B cell (primary cell): ENCODE data around the gene RALA. TPM values are rescaled to one million over a fixed set of nuclear protein-coding genes. Genes with fewer than 3 reads are reported as not detected.

ENCODE experiments used
- ATAC-seq: fragments of 200-7000 bp; cut with Tn5 transposase; one replicate; pipeline ENCODE4 v1.10.0; 2021; ENCODE audit warnings: low read depth, mild to moderate bottlenecking, moderate number of reproducible peaks, moderate library complexity
- CTCF ChIA-PET: fragments of 350-600 bp; sonication (Branson Sonifier 250); formaldehyde crosslinking; loops from one replicate; lab custom pipeline; 2021; ENCODE audit warnings: antibody characterized with exemption, inconsistent platforms; lab: Charles Lee
- POLR2A ChIA-PET: fragments of 350-600 bp; sonication (Branson Sonifier 250); formaldehyde crosslinking; loops from one replicate; lab custom pipeline; 2021; ENCODE audit warnings: antibody characterized with exemption; lab: Charles Lee
- DNase-seq: peaks from one replicate; pipeline ENCODE4 v3.0.0; 2013
- H2AFZ ChIP-seq: 2 replicates; pipeline ENCODE4 v1.6.1; 2012; ENCODE audit warnings: mild to moderate bottlenecking, low read depth, low read length; ENCODE audit not compliant: insufficient read depth, poor library complexity, severe bottlenecking
- H3K27ac ChIP-seq, 2 donors: 1 replicate in 1 of 2; 2 replicates in 1 of 2; pipeline ENCODE4 v1.5.1; 2012 to 2013; ENCODE audit warnings: low read length in 2 of 2, mild to moderate bottlenecking in 2 of 2, moderate library complexity in 1 of 2
- H3K27me3 ChIP-seq, 4 experiments: fragments of 200-600 bp in 1 of 4; sonication (generic) in 1 of 4; replicated peaks in 1 of 4; 1 replicate in 2 of 4; 2 replicates in 2 of 4; pipeline versions ENCODE4 v1.6.1 to v1.7.0; 2013 to 2016; ENCODE audit warnings: low read length in 3 of 4, mild to moderate bottlenecking in 2 of 4, mixed read lengths in 1 of 4, moderate library complexity in 1 of 4; ENCODE audit not compliant: insufficient read depth in 4 of 4, control insufficient read depth in 3 of 4; ENCODE audit errors: control extremely low read depth in 1 of 4
- H3K36me3 ChIP-seq, 2 experiments: replicated peaks in 1 of 2; 1 replicate in 1 of 2; 2 replicates in 1 of 2; pipeline versions ENCODE4 v1.6.1 to v1.7.1; 2013; ENCODE audit warnings: low read length in 1 of 2; ENCODE audit not compliant: insufficient read depth in 2 of 2, control insufficient read depth in 1 of 2; ENCODE audit errors: control extremely low read depth in 1 of 2, extremely low read depth in 1 of 2
- H3K4me1 ChIP-seq, 2 donors: fragments of 200-600 bp in 1 of 2; sonication (generic) in 1 of 2; 1 replicate in 1 of 2; 2 replicates in 1 of 2; pipeline versions ENCODE4 v1.5.1 to v1.6.1; 2013 to 2017; ENCODE audit warnings: low read length in 2 of 2; ENCODE audit not compliant: control insufficient read depth in 2 of 2, insufficient read depth in 2 of 2
- H3K4me2 ChIP-seq: replicated peaks from 2 replicates; pipeline ENCODE3; 2012; ENCODE audit warnings: mild to moderate bottlenecking, low read depth, low read length; ENCODE audit not compliant: poor library complexity, severe bottlenecking
- H3K4me3 ChIP-seq, 5 experiments: fragments of 200-600 bp in 1 of 5; sonication (generic) in 1 of 5; 1 replicate in 3 of 5; 2 replicates in 2 of 5; pipeline versions ENCODE4 v1.5.1 to v1.7.0; 2011 to 2016; ENCODE audit warnings: low read length in 4 of 5, mild to moderate bottlenecking in 4 of 5, low read depth in 2 of 5, control low read depth in 1 of 5, moderate library complexity in 1 of 5; ENCODE audit not compliant: insufficient read depth in 1 of 5; ENCODE audit errors: control extremely low read depth in 1 of 5, extremely low read depth in 1 of 5
- H3K79me2 ChIP-seq: fragments of 200-600 bp; sonication (generic); one replicate; pipeline ENCODE4 v1.6.0; 2016; ENCODE audit warnings: low read length; ENCODE audit not compliant: control insufficient read depth, insufficient read depth
- H3K9ac ChIP-seq: fragments of 200-600 bp; sonication (generic); 2 replicates; pipeline ENCODE4 v1.6.1; 2017; ENCODE audit warnings: mild to moderate bottlenecking, low read length, moderate library complexity
- H3K9me3 ChIP-seq, 3 donors: one replicate each; pipeline versions ENCODE4 v1.6.1 to v1.7.1; 2013; ENCODE audit warnings: low read length in 2 of 3; ENCODE audit not compliant: control insufficient read depth in 2 of 3, insufficient read depth in 1 of 3; ENCODE audit errors: control extremely low read depth in 1 of 3
- H4K20me1 ChIP-seq: 2 replicates; pipeline ENCODE4 v1.6.0; 2012; ENCODE audit warnings: mild to moderate bottlenecking, low read length; ENCODE audit not compliant: insufficient read depth, control insufficient read depth, poor library complexity, severe bottlenecking
- H3K27ac Mint-ChIP-seq: one replicate; pipeline ENCODE4 v1.8.0; 2021; ENCODE audit warnings: mixed read lengths
- H3K27me3 Mint-ChIP-seq: one replicate; pipeline ENCODE4 v1.8.0; 2021; ENCODE audit warnings: mixed read lengths
- H3K4me1 Mint-ChIP-seq: one replicate; pipeline ENCODE4 v1.8.0; 2021; ENCODE audit warnings: mixed read lengths
- H3K4me3 Mint-ChIP-seq: one replicate; pipeline ENCODE4 v1.8.0; 2021; ENCODE audit warnings: mixed read lengths
- H3K9me3 Mint-ChIP-seq: one replicate; pipeline ENCODE4 v1.8.0; 2022; ENCODE audit warnings: mixed read lengths; ENCODE audit not compliant: insufficient read depth
- CTCF ChIP-seq: fragments of 200-600 bp; IDR thresholded peaks from one replicate; pipeline ENCODE4 v1.8.0; 2022; ENCODE audit warnings: antibody characterized with exemption, mild to moderate bottlenecking
- EZH2 ChIP-seq: IDR thresholded peaks from 2 replicates; pipeline ENCODE4 v1.6.1; 2012; ENCODE audit warnings: borderline replicate concordance, low read depth, mild to moderate bottlenecking, moderate library complexity, low read length; ENCODE audit not compliant: insufficient read depth, poor library complexity, severe bottlenecking
- WGBS: methylation state at CpG from one replicate; pipeline ENCODE4 v1.1.5; 2013; ENCODE audit warnings: missing lambda C conversion rate; ENCODE audit not compliant: insufficient coverage; 5-methylcytosine and 5-hydroxymethylcytosine counted together
- intact Hi-C: fragments of 100-400 bp; cut with micrococcal nuclease; formaldehyde crosslinking; loops from one replicate; pipeline ENCODE4 v1.10.0; 2022
- polyA plus RNA-seq: library from polyadenylated mRNA; depleted of rRNA; stranded (reverse); fragments of >200 nt; gene quantifications from 2 replicates; pipeline ENCODE4 v1.2.3, GENCODE V29; 2012
- total RNA-seq, 2 donors: library from RNA; stranded (reverse); fragments of 120-200 nt in 1 of 2; gene quantifications; 1 replicate in 1 of 2; 2 replicates in 1 of 2; pipeline versions ENCODE4 v1.2.3 to v1.2.4, GENCODE V29; 2013 to 2022

The RALA gene
- total and polyA plus RNA-seq, 2 donors (not counting 1 experiment from before 2014, with no cell fraction given), result 9.3 to 29.8 TPM

- H3K4me3 ChIP-seq, result no peak overlapping the region
- H3K9me3 ChIP-seq, result peaks cover 0 to 2% (median under 1%) of the 10 kb centered on the region in 3 donors
- WGBS, result 100% methylated on average over 2 of the region's 3 CpGs
- H3K27me3 Mint-ChIP-seq, result no peaks in the 10 kb centered on the region
- no peaks in the 10 kb centered on the region for H3K36me3 ChIP-seq
- H3K4me3 Mint-ChIP-seq, result no peak overlapping the region
- no peak overlapping the region for H2AFZ ChIP-seq
- H3K4me1 Mint-ChIP-seq, result peaks cover 40% of the 10 kb centered on the region
- CTCF ChIA-PET, result no interaction called here
- no peak overlapping the region for H3K4me2 ChIP-seq
- POLR2A ChIA-PET, result no interaction called here
- H3K79me2 ChIP-seq, result peaks cover 30% of the 10 kb centered on the region
- H3K9ac ChIP-seq, result no peak overlapping the region
- no peak overlapping the region for H3K27ac ChIP-seq
- no peak overlapping the region for H3K27ac Mint-ChIP-seq
- TF ChIP-seq CTCF, result no peak
- no peak for TF ChIP-seq EZH2
- no peaks in the 10 kb centered on the region for H3K4me1 ChIP-seq
- no peaks in the 10 kb centered on the region for H3K27me3 ChIP-seq
- ATAC-seq (no peak), DNase-seq (no peak)
- intact Hi-C loops, result no loop called here
- no peaks in the 10 kb centered on the region for H3K9me3 Mint-ChIP-seq
- peaks cover 40% of the 10 kb centered on the region for H4K20me1 ChIP-seq
Observed at GRCh38 chr7:39681887-39682441, 58.6 kb downstream of the RALA start.

GRCh38 chr7:39683216-39683845 lies 60.0 kb downstream of the RALA start:
- Mint-ChIP-seq H3K27me3 (no peaks in the 10 kb centered on the region), H3K9me3 (no peaks in the 10 kb centered on the region), H3K4me3 (no peak overlapping the region), H3K27ac (no peak overlapping the region), H3K4me1 (peaks cover 37% of the 10 kb centered on the region)
- DNase-seq (no peak), ATAC-seq (no peak)
- Histone ChIP-seq H3K4me2 (no peak overlapping the region), H3K9ac (no peak overlapping the region), H4K20me1 (peaks cover 40% of the 10 kb centered on the region), H2AFZ (no peak overlapping the region), H3K36me3 (peaks cover 0 to 8% of the 10 kb centered on the region in 2 experiments), H3K27me3 (no peaks in the 10 kb centered on the region), H3K9me3 (no peaks in the 10 kb centered on the region), H3K4me1 (no peaks in the 10 kb centered on the region), H3K27ac (no peak overlapping the region), H3K4me3 (no peak overlapping the region), H3K79me2 (peaks cover 29% of the 10 kb centered on the region)
- TF ChIP-seq EZH2, result no peak
- no peak for TF ChIP-seq CTCF
- WGBS, result 100% methylated on average over 1 of the region's 2 CpGs
- intact Hi-C loops, result no loop called here
- ChIA-PET CTCF (no interaction called here), POLR2A (no interaction called here)
